ENCODE data around the gene EIF2AK3. TPM values are rescaled to one million over a fixed set of nuclear protein-coding genes. Genes with fewer than 3 reads are reported as not detected.

EIF2AK3 gene
- total RNA-seq, 2 experiments from 2014 or later: 14.9 to 17.4 TPM

DNA sequence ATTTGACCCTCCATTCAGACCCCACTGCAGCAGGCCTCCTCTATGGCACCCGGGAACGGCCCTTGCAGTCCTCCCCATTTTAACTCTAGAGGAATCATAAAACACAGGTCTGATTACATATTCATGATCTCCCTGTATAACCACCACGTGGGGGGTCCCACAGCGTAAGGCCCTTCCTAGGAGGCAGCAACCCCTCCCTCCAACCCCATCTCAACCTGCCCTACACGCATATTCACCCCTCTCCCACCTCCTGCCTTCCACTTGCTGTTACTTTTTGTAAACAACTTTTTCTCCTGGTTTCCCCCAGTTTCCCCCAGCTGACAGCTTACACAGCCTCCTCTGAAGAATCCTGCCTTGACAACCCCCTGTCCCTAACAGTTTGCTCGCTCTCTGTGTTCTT is 89.6 kb downstream of the EIF2AK3 start:
- H3K27ac Mint-ChIP-seq: no peak overlapping the region
- TF ChIP-seq, protein P1, sequence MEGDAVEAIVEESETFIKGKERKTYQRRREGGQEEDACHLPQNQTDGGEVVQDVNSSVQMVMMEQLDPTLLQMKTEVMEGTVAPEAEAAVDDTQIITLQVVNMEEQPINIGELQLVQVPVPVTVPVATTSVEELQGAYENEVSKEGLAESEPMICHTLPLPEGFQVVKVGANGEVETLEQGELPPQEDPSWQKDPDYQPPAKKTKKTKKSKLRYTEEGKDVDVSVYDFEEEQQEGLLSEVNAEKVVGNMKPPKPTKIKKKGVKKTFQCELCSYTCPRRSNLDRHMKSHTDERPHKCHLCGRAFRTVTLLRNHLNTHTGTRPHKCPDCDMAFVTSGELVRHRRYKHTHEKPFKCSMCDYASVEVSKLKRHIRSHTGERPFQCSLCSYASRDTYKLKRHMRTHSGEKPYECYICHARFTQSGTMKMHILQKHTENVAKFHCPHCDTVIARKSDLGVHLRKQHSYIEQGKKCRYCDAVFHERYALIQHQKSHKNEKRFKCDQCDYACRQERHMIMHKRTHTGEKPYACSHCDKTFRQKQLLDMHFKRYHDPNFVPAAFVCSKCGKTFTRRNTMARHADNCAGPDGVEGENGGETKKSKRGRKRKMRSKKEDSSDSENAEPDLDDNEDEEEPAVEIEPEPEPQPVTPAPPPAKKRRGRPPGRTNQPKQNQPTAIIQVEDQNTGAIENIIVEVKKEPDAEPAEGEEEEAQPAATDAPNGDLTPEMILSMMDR (IDR thresholded peaks at IDR 0.05): no peak
- no peaks in the 10 kb centered on the region for H3K4me1 Mint-ChIP-seq (ENCODE audit: low read depth)
- no peak overlapping the region for H3K4me3 Mint-ChIP-seq
- DNase-seq (no peak), ATAC-seq (no peak)
- POLR2A ChIA-PET: no interaction called here
- no peaks in the 10 kb centered on the region for H3K36me3 Mint-ChIP-seq (ENCODE audit: low read depth)
- H3K27me3 Mint-ChIP-seq: peaks cover 12% of the 10 kb centered on the region
- CTCF ChIA-PET: no interaction called here
- peaks cover 2% of the 10 kb centered on the region for H3K9me3 Mint-ChIP-seq
- intact Hi-C loops (cut with micrococcal nuclease): no loop called here

DNA sequence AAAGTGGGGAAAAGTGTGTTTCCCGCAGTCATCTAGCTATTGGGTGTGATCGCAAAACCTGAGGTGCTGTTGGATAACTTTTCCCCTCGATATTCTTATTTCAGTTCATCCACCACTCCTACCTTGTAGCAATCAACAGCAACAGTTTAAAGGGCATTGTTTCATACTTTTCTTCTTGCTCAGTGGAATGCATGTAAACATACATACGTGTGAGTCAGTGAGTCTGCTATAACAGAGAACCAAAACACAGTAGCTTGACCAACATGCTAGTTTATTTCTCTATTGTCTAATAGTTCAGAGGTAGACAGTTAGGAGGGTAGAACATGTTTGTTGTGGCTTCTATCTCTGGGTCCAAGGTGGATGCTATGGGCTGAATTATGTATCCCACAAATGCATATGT is 97.2 kb downstream of the EIF2AK3 start:
- DNase-seq (no peak), ATAC-seq (no peak)
- Mint-ChIP-seq H3K27me3 (peaks cover 2% of the 10 kb centered on the region), H3K27ac (no peak overlapping the region), H3K9me3 (no peaks in the 10 kb centered on the region), H3K36me3 (ENCODE audit: low read depth) (no peaks in the 10 kb centered on the region), H3K4me1 (ENCODE audit: low read depth) (no peaks in the 10 kb centered on the region), H3K4me3 (no peak overlapping the region)
- ChIA-PET CTCF (no interaction called here), POLR2A (no interaction called here)
- intact Hi-C loops (cut with micrococcal nuclease): no loop called here
- TF ChIP-seq, protein P1 (IDR thresholded peaks at IDR 0.05): no peak

DNA sequence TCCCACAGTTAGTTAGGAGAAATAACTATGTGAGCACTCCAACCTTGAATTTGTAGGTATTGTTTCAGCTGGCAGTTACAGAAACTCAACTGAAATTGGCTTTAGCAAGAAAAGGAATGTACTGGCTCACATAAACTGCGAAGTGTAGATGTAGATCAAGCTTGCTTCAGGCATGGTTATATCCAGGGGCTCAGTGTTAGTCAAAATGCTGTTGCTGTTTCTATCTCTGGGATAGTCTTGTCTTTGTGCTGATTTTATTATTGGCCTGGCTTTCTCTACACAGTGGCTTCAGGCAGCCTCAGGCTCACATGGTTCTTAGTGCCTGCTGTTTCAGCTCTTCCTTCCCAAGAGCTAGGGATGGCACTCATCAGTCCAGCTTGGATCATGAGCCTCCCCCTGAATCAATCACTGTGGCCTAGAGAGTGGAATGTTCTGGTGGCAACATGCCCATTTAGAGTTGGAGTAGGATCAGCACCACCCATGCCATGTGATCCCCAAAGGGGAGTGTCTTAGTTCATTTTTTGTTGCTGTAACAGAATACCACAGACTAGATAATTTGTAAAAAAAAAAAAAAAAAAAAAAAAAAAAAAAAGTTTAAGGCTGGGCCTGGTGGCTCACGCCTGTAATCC is 105.7 kb downstream of the EIF2AK3 start:
- Mint-ChIP-seq H3K27me3 (peaks cover 8% of the 10 kb centered on the region), H3K36me3 (ENCODE audit: low read depth) (no peaks in the 10 kb centered on the region), H3K9me3 (no peaks in the 10 kb centered on the region), H3K4me1 (ENCODE audit: low read depth) (no peaks in the 10 kb centered on the region), H3K4me3 (no peak overlapping the region), H3K27ac (no peak overlapping the region)
- intact Hi-C loops (cut with micrococcal nuclease): no loop called here
- ChIA-PET CTCF (no interaction called here), POLR2A (no interaction called here)
- DNase-seq (no peak), ATAC-seq (no peak)
- TF ChIP-seq, protein P1 (IDR thresholded peaks at IDR 0.05): no peak

DNA sequence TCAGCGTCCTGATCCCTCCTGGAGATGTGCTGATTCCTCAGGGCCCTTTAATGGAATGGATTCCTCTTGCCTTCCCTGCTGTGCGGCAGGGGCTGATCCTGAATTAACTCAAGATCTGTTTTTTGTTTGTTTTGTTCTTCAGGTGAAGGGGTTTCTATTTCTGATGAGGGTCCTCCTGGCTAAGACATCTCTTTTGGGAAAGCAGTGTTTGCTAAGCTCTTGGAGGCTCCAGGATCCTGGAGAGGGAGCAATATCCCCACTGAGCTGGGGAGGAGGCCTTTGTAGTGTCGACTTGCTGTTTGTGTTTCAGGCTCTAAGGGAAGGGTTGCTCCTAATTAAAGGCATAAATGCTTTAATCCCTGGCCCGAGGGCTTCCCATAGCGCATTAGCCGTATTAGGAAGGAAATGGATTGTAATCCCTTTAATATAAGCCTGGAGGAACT is 109.5 kb downstream of the EIF2AK3 start:
- intact Hi-C loops (cut with micrococcal nuclease): no loop called here
- H3K9me3 Mint-ChIP-seq: no peaks in the 10 kb centered on the region
- H3K27me3 Mint-ChIP-seq: peaks cover 14% of the 10 kb centered on the region
- ATAC-seq (no peak), DNase-seq (no peak)
- H3K4me3 Mint-ChIP-seq: no peak overlapping the region
- POLR2A ChIA-PET: no interaction called here
- no peaks in the 10 kb centered on the region for H3K4me1 Mint-ChIP-seq (ENCODE audit: low read depth)
- H3K27ac Mint-ChIP-seq: no peak overlapping the region
- no peaks in the 10 kb centered on the region for H3K36me3 Mint-ChIP-seq (ENCODE audit: low read depth)
- TF ChIP-seq, protein P1 (IDR thresholded peaks at IDR 0.05): no peak
- CTCF ChIA-PET: no interaction called here

Other genes with a start within 250 kb of the EIF2AK3 start
- not detected for gene FOXI3, start 174.8 kb downstream of the EIF2AK3 start, total RNA-seq
- 10 to 100 TPM; 79.4 to 81.0 TPM for gene RPIA, start 64.2 kb upstream of the EIF2AK3 start, total RNA-seq

Data from activated CD8-positive, alpha-beta T cell treated with anti-CD3 and anti-CD28 coated beads for 36 hours (primary cell).